IMR-90 (cell line): ENCODE measurements around the gene CD28. TPM values are rescaled to one million over a fixed set of nuclear protein-coding genes. Genes with fewer than 3 reads are reported as not detected.

ENCODE experiments used
- ATAC-seq: fragments of 200-7000 bp; cut with Tn5 transposase; 2 replicates; pipeline ENCODE4 v1.9.1; 2020; ENCODE audit warnings: low read depth, mild to moderate bottlenecking, moderate library complexity
- BruUV-seq: library from RNA; stranded (reverse); fragments of 400-500 nt; replicated peaks from 2 replicates; lab custom pipeline; 2021; lab: Mats Ljungman, UMichigan
- CTCF ChIA-PET: fragments of 300-600 bp; formaldehyde crosslinking; extraction: SDS; loops from one replicate; lab custom pipeline; 2021; ENCODE audit warnings: antibody characterized with exemption; lab: Yijun Ruan, JAX
- POLR2A ChIA-PET: fragments of 300-600 bp; sonication (Branson Sonifier 250); formaldehyde crosslinking; loops from one replicate; lab custom pipeline; 2022; ENCODE audit warnings: antibody characterized with exemption; ENCODE audit not compliant: unreplicated experiment; lab: Charles Lee
- DNase-seq: peaks from one replicate; pipeline ENCODE4 v3.0.0; 2013
- H2AFZ ChIP-seq: replicated peaks from 2 replicates; pipeline ENCODE3; 2013; ENCODE audit warnings: low read length, mild to moderate bottlenecking; ENCODE audit not compliant: poor library complexity
- H2AK5ac ChIP-seq: 2 replicates; pipeline ENCODE4 v1.6.1; 2013; ENCODE audit warnings: low read depth, low read length, inconsistent platforms
- H2AK9ac ChIP-seq: replicated peaks from 2 replicates; pipeline ENCODE3; 2013; ENCODE audit warnings: mild to moderate bottlenecking, low read depth, low read length, moderate library complexity; ENCODE audit not compliant: poor library complexity
- H2BK120ac ChIP-seq: 2 replicates; pipeline ENCODE4 v1.6.1; 2013; ENCODE audit warnings: low read depth, low read length, inconsistent platforms
- H2BK15ac ChIP-seq: 3 replicates; pipeline ENCODE4 v1.6.1; 2013; ENCODE audit warnings: low read depth, low read length, inconsistent platforms
- H2BK20ac ChIP-seq: 2 replicates; pipeline ENCODE4 v1.6.1; 2013; ENCODE audit warnings: low read depth, mild to moderate bottlenecking, inconsistent platforms, low read length, moderate library complexity
- H2BK5ac ChIP-seq: 2 replicates; pipeline ENCODE4 v1.6.1; 2013; ENCODE audit warnings: mild to moderate bottlenecking, low read depth, low read length, inconsistent platforms; ENCODE audit not compliant: poor library complexity, severe bottlenecking
- H3K14ac ChIP-seq: replicated peaks from 2 replicates; pipeline ENCODE4 v1.6.1; 2013; ENCODE audit warnings: low read depth, low read length, inconsistent platforms
- H3K18ac ChIP-seq: 2 replicates; pipeline ENCODE4 v1.6.1; 2013; ENCODE audit warnings: low read depth, low read length, control low read depth
- H3K23ac ChIP-seq: 2 replicates; pipeline ENCODE4 v1.6.1; 2013; ENCODE audit warnings: low read depth, low read length, inconsistent platforms
- H3K27ac ChIP-seq: 2 replicates; pipeline ENCODE4 v1.5.1; 2013; ENCODE audit warnings: mild to moderate bottlenecking, control low read depth, low read length; ENCODE audit not compliant: insufficient read depth
- H3K27me3 ChIP-seq: 2 replicates; pipeline ENCODE4 v1.6.1; 2013; ENCODE audit warnings: low read length; ENCODE audit not compliant: control insufficient read depth, insufficient read depth
- H3K36me3 ChIP-seq: 2 replicates; pipeline ENCODE4 v1.6.1; 2013; ENCODE audit warnings: low read length, mixed read lengths; ENCODE audit not compliant: control insufficient read depth, insufficient read depth
- H3K4ac ChIP-seq: 2 replicates; pipeline ENCODE4 v1.6.1; 2013; ENCODE audit warnings: low read depth, low read length, inconsistent platforms
- H3K4me1 ChIP-seq: 2 replicates; pipeline ENCODE4 v1.6.1; 2013; ENCODE audit warnings: low read length, mixed read lengths; ENCODE audit not compliant: control insufficient read depth, insufficient read depth
- H3K4me2 ChIP-seq: 2 replicates; pipeline ENCODE4 v1.6.1; 2013; ENCODE audit warnings: low read depth, mild to moderate bottlenecking, control low read depth, low read length, moderate library complexity
- H3K4me3 ChIP-seq: 2 replicates; pipeline ENCODE4 v1.5.1; 2013; ENCODE audit warnings: low read depth, mild to moderate bottlenecking, control low read depth, low read length, moderate library complexity; ENCODE audit not compliant: insufficient read depth
- H3K56ac ChIP-seq: 2 replicates; pipeline ENCODE4 v1.6.1; 2013; ENCODE audit warnings: low read length, inconsistent platforms; ENCODE audit not compliant: insufficient read depth; ENCODE audit errors: extremely low read depth
- H3K79me1 ChIP-seq, 2 experiments: 2 replicates each; pipeline ENCODE4 v1.6.1; 2013; ENCODE audit warnings: low read length in 2 of 2, inconsistent platforms in 1 of 2, low read depth in 1 of 2
- H3K9ac ChIP-seq: 2 replicates; pipeline ENCODE4 v1.6.1; 2013; ENCODE audit warnings: low read depth, low read length, control low read depth
- H3K9me1 ChIP-seq: 2 replicates; pipeline ENCODE4 v1.6.1; 2013; ENCODE audit warnings: low read length, inconsistent platforms; ENCODE audit not compliant: insufficient read depth
- H3K9me3 ChIP-seq: 2 replicates; pipeline ENCODE4 v1.6.1; 2013; ENCODE audit warnings: low read length; ENCODE audit not compliant: control insufficient read depth, insufficient read depth
- H4K20me1 ChIP-seq: 2 replicates; pipeline ENCODE4 v1.6.1; 2013; ENCODE audit warnings: low read length, inconsistent platforms; ENCODE audit not compliant: insufficient read depth
- H4K5ac ChIP-seq: 2 replicates; pipeline ENCODE4 v1.6.1; 2013; ENCODE audit warnings: mild to moderate bottlenecking, low read depth, low read length, control low read depth
- H4K8ac ChIP-seq, 2 experiments: 2 replicates each; pipeline ENCODE4 v1.6.1; 2013; ENCODE audit warnings: low read depth in 2 of 2, low read length in 2 of 2, control low read depth in 1 of 2, inconsistent platforms in 1 of 2
- H4K91ac ChIP-seq: 2 replicates; pipeline ENCODE4 v1.6.1; 2013; ENCODE audit warnings: low read depth, low read length, inconsistent platforms; ENCODE audit not compliant: insufficient read depth
- FOS ChIP-seq: fragments of 150-350 bp; IDR thresholded peaks from 2 replicates; pipeline ENCODE4 v1.6.1; 2016; ENCODE audit warnings: low read depth, low read length
- POLR2A ChIP-seq: IDR thresholded peaks from 2 replicates; pipeline ENCODE4 v1.6.1; 2012; ENCODE audit warnings: mild to moderate bottlenecking, low read depth, low read length
- WGBS, 2 experiments: methylation state at CpG; one replicate each; pipeline versions ENCODE4 v1.1.5 to v1.1.7; 2013; ENCODE audit warnings: missing lambda C conversion rate in 2 of 2; ENCODE audit not compliant: insufficient read length in 1 of 2; ENCODE audit errors: extremely low coverage in 2 of 2; 5-methylcytosine and 5-hydroxymethylcytosine counted together
- dilution Hi-C: fragments of 300-500 bp; cut with HindIII; formaldehyde crosslinking; loops from one replicate; pipeline ENCODE4 v1.14.3; 2018; ENCODE audit warnings: low sequenced_read_pairs; ENCODE audit not compliant: unreplicated experiment
- in situ Hi-C: fragments of 300-500 bp; cut with MboI; formaldehyde crosslinking; loops from 3 replicates; pipeline ENCODE4 v1.14.3; 2019; ENCODE audit warnings: low sequenced_read_pairs, inconsistent platforms, mixed read lengths
- intact Hi-C: fragments of 100-400 bp; cut with micrococcal nuclease; formaldehyde crosslinking; loops from 2 replicates; pipeline ENCODE4 v1.10.0; 2022
- polyA plus RNA-seq, 3 experiments: library from polyadenylated mRNA; depleted of rRNA; stranded (reverse); fragments of >200 nt; gene quantifications; 2 replicates each; pipeline ENCODE4 v1.2.3, GENCODE V29; 2012; ENCODE audit warnings: low replicate concordance in 1 of 3
- total RNA-seq: library from RNA; depleted of rRNA; stranded (reverse); fragments of >200 nt; gene quantifications from 2 replicates; pipeline ENCODE4 v1.2.3, GENCODE V29; 2012

CD28 gene
- total and polyA plus RNA-seq, 2 of the 4 experiments (the other 2 are of a cell fraction) = not detected

DNA sequence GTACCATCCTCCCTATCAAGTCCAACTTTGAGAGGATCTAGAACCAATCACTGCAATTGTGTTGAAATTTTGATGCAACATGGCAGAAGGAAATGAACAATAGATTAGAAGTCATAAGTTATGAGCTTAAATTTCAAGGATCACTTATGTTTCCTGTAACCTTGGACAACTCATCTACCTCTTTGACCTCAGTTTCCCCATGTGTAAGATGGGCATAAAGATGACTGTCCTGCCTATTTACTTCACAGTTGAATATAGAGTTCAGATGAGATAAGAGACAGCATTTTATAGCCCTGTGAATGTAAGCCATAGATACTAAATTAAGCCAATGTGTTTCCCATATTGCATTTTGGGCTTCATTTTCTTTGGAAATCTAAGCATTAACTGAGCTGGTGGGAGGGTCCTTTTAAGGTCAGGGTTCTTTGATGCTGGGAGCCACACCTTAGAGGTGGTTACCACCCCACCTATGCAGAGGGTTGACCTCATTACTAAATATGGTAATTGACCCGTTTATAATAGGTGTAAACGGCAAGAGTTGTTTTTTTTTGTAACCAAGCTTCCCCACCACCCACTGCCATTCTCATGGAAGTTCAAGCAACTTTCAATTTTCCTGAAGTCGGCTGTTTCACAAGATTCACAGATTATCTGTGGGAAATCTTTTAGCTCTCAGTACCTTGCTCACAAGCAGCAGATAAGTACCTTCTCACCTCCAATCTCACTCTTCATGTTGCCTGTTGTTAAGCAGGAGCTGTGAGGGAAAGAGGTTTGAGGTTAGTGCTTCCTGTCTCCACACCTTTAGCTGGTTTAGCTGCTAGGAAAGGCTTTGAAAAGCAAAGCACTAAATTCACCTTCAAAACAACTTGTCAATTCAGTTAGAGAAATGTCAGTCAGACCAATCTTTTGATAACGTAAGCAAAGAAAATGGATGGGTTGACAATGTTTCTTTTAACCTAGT, 13.3 kb downstream of the CD28 start:
- Histone ChIP-seq H4K20me1 (no peaks in the 10 kb centered on the region), H3K56ac (no peak overlapping the region), H2BK20ac (no peak overlapping the region), H2BK15ac (no peak overlapping the region), H3K14ac (0 out of 2 replicates have a peak overlapping the region, but pooled peaks have one; percentile 19), H3K9me3 (no peaks in the 10 kb centered on the region), H3K9ac (no peak overlapping the region), H3K27me3 (peaks cover 3% of the 10 kb centered on the region; the same call in 1 of the 2 replicates), H3K4me2 (no peak overlapping the region), H3K36me3 (no peaks in the 10 kb centered on the region), H3K9me1 (no peaks in the 10 kb centered on the region), H2AFZ (no peak overlapping the region), H3K23ac (no peak overlapping the region), H3K27ac (no peak overlapping the region), H3K79me1 (no peaks in the 10 kb centered on the region), H4K5ac (no peak overlapping the region), H3K4ac (no peak overlapping the region), H4K8ac (no peak overlapping the region), H2AK9ac (no peak overlapping the region), H3K4me3 (no peak overlapping the region), H3K4me1 (peaks cover 2% of the 10 kb centered on the region; the same call in 1 of the 2 replicates), H2BK120ac (no peak overlapping the region), H4K91ac (no peak overlapping the region), H2AK5ac (no peak overlapping the region), H3K18ac (no peak overlapping the region), H2BK5ac (no peak overlapping the region)
- in situ Hi-C loops (no loop called here), intact Hi-C loops (no loop called here), dilution Hi-C loops (no loop called here)
- no TSS peak for BruUV-seq
- ChIA-PET POLR2A (interaction anchor here (0.5 kb wide), 1 partner anchor 180 kb away, joined by 3 read pairs; no protein-coding TSS in a partner anchor), CTCF (no interaction called here)
- DNase-seq (no peak), ATAC-seq (no peak)
- TF ChIP-seq FOS = no peak
- TF ChIP-seq POLR2A = no peak
- WGBS, 2 experiments = no CpG with 5 or more reads among the region's 4 CpGs
